ENCODE results near the gene PMEPA1. TPM values are rescaled to one million over a fixed set of nuclear protein-coding genes. Genes with fewer than 3 reads are reported as not detected.
A peak's percentile ranks its signal among the peaks of the same experiment; 100 is the strongest.

Gene PMEPA1
- total RNA-seq, 1 donor from 2014 or later = 26.9 TPM

GRCh38 chr20:57736738-57737347 is 27.0 kb upstream of the PMEPA1 start:
- H3K27ac ChIP-seq = no peak overlapping the region
- no peak for TF ChIP-seq CTCF (IDR thresholded peaks at IDR 0.05)
- H3K9me3 ChIP-seq = no peaks in the 10 kb centered on the region
- intact Hi-C loops (cut with DNase I) = no loop called here
- H3K4me3 ChIP-seq = no peak overlapping the region
- peak; percentile 24 for DNase-seq
- ATAC-seq = no peak
- H3K36me3 ChIP-seq = no peaks in the 10 kb centered on the region
- no peaks in the 10 kb centered on the region for H3K4me1 ChIP-seq
- H3K27me3 ChIP-seq (ENCODE audit: low read depth) = no peaks in the 10 kb centered on the region

- Histone ChIP-seq H3K9me3 (no peaks in the 10 kb centered on the region), H3K4me1 (no peaks in the 10 kb centered on the region), H3K27me3 (ENCODE audit: low read depth) (no peaks in the 10 kb centered on the region), H3K36me3 (no peaks in the 10 kb centered on the region), H3K27ac (no peak overlapping the region), H3K4me3 (no peak overlapping the region)
- no peak for TF ChIP-seq CTCF (IDR thresholded peaks at IDR 0.05)
- DNase-seq = peak; percentile 6
- no peak for ATAC-seq
- intact Hi-C loops (cut with DNase I) = no loop called here
Measured at GRCh38 chr20:57735831-57736737, 26.3 kb upstream of the PMEPA1 start.

GRCh38 chr20:57734754-57735153 is 24.9 kb upstream of the PMEPA1 start:
- no peaks in the 10 kb centered on the region for H3K9me3 ChIP-seq
- no peak for ATAC-seq
- no peak overlapping the region for H3K27ac ChIP-seq
- no peak overlapping the region for H3K4me3 ChIP-seq
- no peak for TF ChIP-seq CTCF (IDR thresholded peaks at IDR 0.05)
- DNase-seq = no peak
- no peaks in the 10 kb centered on the region for H3K36me3 ChIP-seq
- intact Hi-C loops (cut with DNase I) = no loop called here
- no peaks in the 10 kb centered on the region for H3K27me3 ChIP-seq (ENCODE audit: low read depth)
- H3K4me1 ChIP-seq = no peaks in the 10 kb centered on the region

GRCh38 chr20:57732226-57732625 is 22.4 kb upstream of the PMEPA1 start:
- ATAC-seq (no peak), DNase-seq (no peak)
- Histone ChIP-seq H3K36me3 (no peaks in the 10 kb centered on the region), H3K4me1 (no peaks in the 10 kb centered on the region), H3K4me3 (no peak overlapping the region), H3K9me3 (no peaks in the 10 kb centered on the region), H3K27ac (no peak overlapping the region), H3K27me3 (ENCODE audit: low read depth) (no peaks in the 10 kb centered on the region)
- intact Hi-C loops (cut with DNase I) = no loop called here
- TF ChIP-seq CTCF (IDR thresholded peaks at IDR 0.05) = no peak

- Histone ChIP-seq H3K27ac (no peak overlapping the region), H3K27me3 (ENCODE audit: low read depth) (no peaks in the 10 kb centered on the region), H3K36me3 (no peaks in the 10 kb centered on the region), H3K4me3 (no peak overlapping the region), H3K4me1 (no peaks in the 10 kb centered on the region), H3K9me3 (no peaks in the 10 kb centered on the region)
- intact Hi-C loops (cut with DNase I) = no loop called here
- DNase-seq (no peak), ATAC-seq (no peak)
- TF ChIP-seq CTCF (IDR thresholded peaks at IDR 0.05) = no peak
Measured at GRCh38 chr20:57728762-57729161, 18.9 kb upstream of the PMEPA1 start.

Measured in lower lobe of right lung (tissue), 2 donors.